ENCODE data around the gene TPRG1.
A peak's percentile ranks its signal among the peaks of the same experiment; 100 is the strongest.

The TPRG1 gene

GRCh38 chr3:189288348-189289235 is 116.8 kb downstream of the TPRG1 start:
- Mint-ChIP-seq H3K27ac (peak overlapping the region; percentile 48), H3K9me3 (peaks cover 0 to 1% of the 10 kb centered on the region in 2 donors), H3K4me3 (peak overlapping the region; percentile 25 to 40), H3K4me1 (peaks cover 15 to 31% of the 10 kb centered on the region in 2 donors), H3K27me3 (peaks cover 10 to 13% of the 10 kb centered on the region in 2 donors), H3K36me3 (no peaks in the 10 kb centered on the region)
- ATAC-seq (replicated peaks) (peak; percentile 86 to 87), DNase-seq (no peak)

GRCh38 chr3:189289251-189289650 is 117.5 kb downstream of the TPRG1 start:
- no peak for DNase-seq
- Mint-ChIP-seq H3K27ac (peak overlapping the region; percentile 48), H3K36me3 (no peaks in the 10 kb centered on the region), H3K27me3 (peaks cover 15 to 18% of the 10 kb centered on the region in 2 donors), H3K4me3 (peak overlapping the region; percentile 25 to 40), H3K9me3 (peaks cover 0 to 1% of the 10 kb centered on the region in 2 donors), H3K4me1 (peaks cover 15 to 31% of the 10 kb centered on the region in 2 donors)
- ATAC-seq (replicated peaks), result peak; percentile 52 to 62

GRCh38 chr3:189292667-189293484 is 121.1 kb downstream of the TPRG1 start:
- no peak overlapping the region for H3K27ac Mint-ChIP-seq
- ATAC-seq (replicated peaks) (no peak), DNase-seq (no peak)
- peaks cover 0 to 3% of the 10 kb centered on the region in 2 donors for H3K9me3 Mint-ChIP-seq
- H3K4me1 Mint-ChIP-seq, result peaks cover 7 to 15% of the 10 kb centered on the region in 2 donors
- H3K36me3 Mint-ChIP-seq, result no peaks in the 10 kb centered on the region
- no peak overlapping the region for H3K4me3 Mint-ChIP-seq
- peaks cover 16 to 36% of the 10 kb centered on the region in 2 donors for H3K27me3 Mint-ChIP-seq

GRCh38 chr3:189294649-189295048 is 122.9 kb downstream of the TPRG1 start:
- ATAC-seq (replicated peaks) (no peak), DNase-seq (no peak)
- Mint-ChIP-seq H3K4me3 (no peak overlapping the region), H3K9me3 (peaks cover 0 to 3% of the 10 kb centered on the region in 2 donors), H3K27me3 (peaks cover 16 to 36% of the 10 kb centered on the region in 2 donors), H3K4me1 (peaks cover 0 to under 1% of the 10 kb centered on the region in 2 donors), H3K27ac (no peak overlapping the region), H3K36me3 (no peaks in the 10 kb centered on the region)

- Mint-ChIP-seq H3K27ac (no peak overlapping the region), H3K27me3 (peaks cover 16 to 36% of the 10 kb centered on the region in 2 donors), H3K4me3 (no peak overlapping the region), H3K9me3 (peaks cover 0 to 3% of the 10 kb centered on the region in 2 donors), H3K36me3 (no peaks in the 10 kb centered on the region), H3K4me1 (no peaks in the 10 kb centered on the region)
- ATAC-seq (replicated peaks), result no peak
- no peak for DNase-seq
Measured at GRCh38 chr3:189295089-189295488, 123.3 kb downstream of the TPRG1 start.

- peaks cover 15 to 28% of the 10 kb centered on the region in 2 donors for H3K27me3 Mint-ChIP-seq
- H3K27ac Mint-ChIP-seq, result no peak overlapping the region
- DNase-seq (no peak), ATAC-seq (replicated peaks) (no peak)
- H3K4me3 Mint-ChIP-seq, result no peak overlapping the region
- H3K4me1 Mint-ChIP-seq, result no peaks in the 10 kb centered on the region
- H3K36me3 Mint-ChIP-seq, result no peaks in the 10 kb centered on the region
- peaks cover 0 to 1% of the 10 kb centered on the region in 2 donors for H3K9me3 Mint-ChIP-seq
Measured at GRCh38 chr3:189297932-189298331, 126.2 kb downstream of the TPRG1 start.

- Mint-ChIP-seq H3K27ac (no peak overlapping the region), H3K4me1 (no peaks in the 10 kb centered on the region)
Measured at GRCh38 chr3:189298469-189299375, 127.0 kb downstream of the TPRG1 start.

GRCh38 chr3:189300345-189300744 is 128.6 kb downstream of the TPRG1 start:
- no peaks in the 10 kb centered on the region for H3K36me3 Mint-ChIP-seq
- no peak for ATAC-seq (replicated peaks)
- DNase-seq, result no peak
- no peak overlapping the region for H3K27ac Mint-ChIP-seq
- H3K9me3 Mint-ChIP-seq, result peaks cover 0 to 1% of the 10 kb centered on the region in 2 donors
- H3K4me3 Mint-ChIP-seq, result no peak overlapping the region
- H3K27me3 Mint-ChIP-seq, result peaks cover 9 to 15% of the 10 kb centered on the region in 2 donors
- H3K4me1 Mint-ChIP-seq, result no peaks in the 10 kb centered on the region

More at GRCh38 chr3:189298469-189299375, 127.0 kb downstream of the TPRG1 start:
- H3K4me3 Mint-ChIP-seq, result no peak overlapping the region
- no peaks in the 10 kb centered on the region for H3K36me3 Mint-ChIP-seq
- DNase-seq (no peak), ATAC-seq (replicated peaks) (no peak)
- peaks cover 12 to 25% of the 10 kb centered on the region in 2 donors for H3K27me3 Mint-ChIP-seq
- peaks cover 0 to 1% of the 10 kb centered on the region in 2 donors for H3K9me3 Mint-ChIP-seq

GRCh38 chr3:189301479-189301878 is 129.7 kb downstream of the TPRG1 start:
- no peak overlapping the region for H3K27ac Mint-ChIP-seq
- no peaks in the 10 kb centered on the region for H3K36me3 Mint-ChIP-seq
- H3K4me1 Mint-ChIP-seq, result no peaks in the 10 kb centered on the region
- peaks cover 0 to 1% of the 10 kb centered on the region in 2 donors for H3K9me3 Mint-ChIP-seq
- no peak for ATAC-seq (replicated peaks)
- no peak overlapping the region for H3K4me3 Mint-ChIP-seq
- peaks cover 9% of the 10 kb centered on the region in 2 donors for H3K27me3 Mint-ChIP-seq
- DNase-seq, result no peak

- DNase-seq (no peak), ATAC-seq (replicated peaks) (no peak)
- Mint-ChIP-seq H3K27me3 (peaks cover 4 to 6% of the 10 kb centered on the region in 2 donors), H3K36me3 (no peaks in the 10 kb centered on the region), H3K4me3 (no peak overlapping the region), H3K4me1 (peaks cover 0 to 7% of the 10 kb centered on the region in 2 donors), H3K27ac (no peak overlapping the region), H3K9me3 (no peaks in the 10 kb centered on the region)
Measured at GRCh38 chr3:189303584-189303983, 131.8 kb downstream of the TPRG1 start.

- peaks cover 0 to 7% of the 10 kb centered on the region in 2 donors for H3K4me1 Mint-ChIP-seq
- H3K4me3 Mint-ChIP-seq, result no peak overlapping the region
Measured at GRCh38 chr3:189304465-189305351, 132.9 kb downstream of the TPRG1 start.

GRCh38 chr3:189305412-189305811 is 133.6 kb downstream of the TPRG1 start:
- H3K27me3 Mint-ChIP-seq, result peaks cover 4 to 6% of the 10 kb centered on the region in 2 donors
- H3K36me3 Mint-ChIP-seq, result no peaks in the 10 kb centered on the region
- no peak overlapping the region for H3K27ac Mint-ChIP-seq
- ATAC-seq (replicated peaks), result no peak
- no peaks in the 10 kb centered on the region for H3K9me3 Mint-ChIP-seq
- no peak overlapping the region for H3K4me3 Mint-ChIP-seq
- DNase-seq, result no peak
- H3K4me1 Mint-ChIP-seq, result peaks cover 0 to 7% of the 10 kb centered on the region in 2 donors

More at GRCh38 chr3:189304465-189305351, 132.9 kb downstream of the TPRG1 start:
- DNase-seq (no peak), ATAC-seq (replicated peaks) (no peak)
- Mint-ChIP-seq H3K36me3 (no peaks in the 10 kb centered on the region), H3K27me3 (peaks cover 4 to 6% of the 10 kb centered on the region in 2 donors), H3K9me3 (no peaks in the 10 kb centered on the region), H3K27ac (no peak overlapping the region)

GRCh38 chr3:189307963-189308362 is 136.2 kb downstream of the TPRG1 start:
- ATAC-seq (replicated peaks), result peak; percentile 86 to 91
- no peaks in the 10 kb centered on the region for H3K9me3 Mint-ChIP-seq
- H3K27ac Mint-ChIP-seq, result peak overlapping the region; percentile 85
- no peaks in the 10 kb centered on the region for H3K36me3 Mint-ChIP-seq
- peak; percentile 13 for DNase-seq
- peaks cover 0 to 7% of the 10 kb centered on the region in 2 donors for H3K4me1 Mint-ChIP-seq
- H3K27me3 Mint-ChIP-seq, result peaks cover 5 to 17% of the 10 kb centered on the region in 2 donors
- H3K4me3 Mint-ChIP-seq, result peak overlapping the region in 1 of 2 donors; percentile 36
